ENCODE results near the gene TCL1B.

Gene TCL1B

DNA sequence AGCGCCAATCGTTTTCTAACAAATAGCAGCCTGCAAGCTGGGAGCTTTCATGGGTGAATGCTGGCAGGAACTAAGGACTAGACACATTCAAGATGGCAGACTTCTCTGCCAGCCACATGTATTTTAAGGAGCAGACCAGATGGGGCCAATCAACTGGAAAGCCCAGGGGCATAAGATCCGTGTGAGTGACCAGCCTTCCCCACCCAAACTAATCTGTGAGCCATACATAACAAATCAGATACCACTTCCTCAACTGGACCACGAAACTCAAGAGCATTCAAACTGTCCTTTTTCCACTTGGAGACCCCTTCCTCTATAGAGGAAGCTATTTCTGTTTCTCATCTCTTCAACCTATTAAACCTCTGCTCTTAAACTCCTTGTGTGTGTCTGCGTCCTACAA, 9.7 kb downstream of the TCL1B start:
- ChIA-PET CTCF (interaction anchor here (0.7 to 1.1 kb wide), 2 partner anchors 16 to 35 kb away, joined by 3 read pairs; no protein-coding TSS in a partner anchor), POLR2A (no interaction called here)
- no peaks in the 10 kb centered on the region for H3K9me3 ChIP-seq (ENCODE audit: control insufficient read depth, insufficient read depth, low read depth, low read length)
- peaks cover 13% of the 10 kb centered on the region; the same call in 1 of the 2 replicates for H3K4me1 ChIP-seq (ENCODE audit: control insufficient read depth, insufficient read depth, low read length)
- no peak overlapping the region for H3K27ac ChIP-seq (ENCODE audit: extremely low read depth, low read depth, low read length)
- no peak overlapping the region for H3K4me3 ChIP-seq (ENCODE audit: low read depth, low read length)
- TF ChIP-seq ZNF404 (tag by site-specific recombination; IDR thresholded peaks at IDR 0.05) (no peak), ZNF239 (tag by site-specific recombination; IDR thresholded peaks at IDR 0.05) (no peak), HOXC10 (CRISPR knock-in tag; IDR thresholded peaks at IDR 0.05) (no peak), ZNF19 (tag by site-specific recombination; IDR thresholded peaks at IDR 0.05; ENCODE audit: low read depth) (no peak), ZNF555 (tag by site-specific recombination; conservative IDR thresholded peaks at IDR 0.05) (no peak), SP7 (tag by site-specific recombination; IDR thresholded peaks at IDR 0.05) (no peak), MYNN (tag by site-specific recombination; IDR thresholded peaks at IDR 0.05; ENCODE audit: borderline replicate concordance) (no peak), SETDB1 (IDR thresholded peaks at IDR 0.05; ENCODE audit: insufficient read length, low read length) (no peak), ZNF768 (tag by site-specific recombination; IDR thresholded peaks at IDR 0.05) (no peak), ZNF223 (tag by site-specific recombination; IDR thresholded peaks at IDR 0.05) (no peak), ZNF16 (tag by site-specific recombination; IDR thresholded peaks at IDR 0.05; ENCODE audit: low read depth) (no peak), ZFP3 (tag by site-specific recombination; IDR thresholded peaks at IDR 0.05; ENCODE audit: low read depth) (no peak), ZNF610 (tag by site-specific recombination; IDR thresholded peaks at IDR 0.05; ENCODE audit: borderline replicate concordance) (no peak), ZNF596 (tag by site-specific recombination; IDR thresholded peaks at IDR 0.05) (no peak), ZXDB (tag by site-specific recombination; IDR thresholded peaks at IDR 0.05) (no peak)
- TF ChIP-seq, protein P1, sequence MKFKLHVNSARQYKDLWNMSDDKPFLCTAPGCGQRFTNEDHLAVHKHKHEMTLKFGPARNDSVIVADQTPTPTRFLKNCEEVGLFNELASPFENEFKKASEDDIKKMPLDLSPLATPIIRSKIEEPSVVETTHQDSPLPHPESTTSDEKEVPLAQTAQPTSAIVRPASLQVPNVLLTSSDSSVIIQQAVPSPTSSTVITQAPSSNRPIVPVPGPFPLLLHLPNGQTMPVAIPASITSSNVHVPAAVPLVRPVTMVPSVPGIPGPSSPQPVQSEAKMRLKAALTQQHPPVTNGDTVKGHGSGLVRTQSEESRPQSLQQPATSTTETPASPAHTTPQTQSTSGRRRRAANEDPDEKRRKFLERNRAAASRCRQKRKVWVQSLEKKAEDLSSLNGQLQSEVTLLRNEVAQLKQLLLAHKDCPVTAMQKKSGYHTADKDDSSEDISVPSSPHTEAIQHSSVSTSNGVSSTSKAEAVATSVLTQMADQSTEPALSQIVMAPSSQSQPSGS (tag by site-specific recombination; IDR thresholded peaks at IDR 0.05; ENCODE audit: low read depth), result no peak
- TF ChIP-seq, protein P2, sequence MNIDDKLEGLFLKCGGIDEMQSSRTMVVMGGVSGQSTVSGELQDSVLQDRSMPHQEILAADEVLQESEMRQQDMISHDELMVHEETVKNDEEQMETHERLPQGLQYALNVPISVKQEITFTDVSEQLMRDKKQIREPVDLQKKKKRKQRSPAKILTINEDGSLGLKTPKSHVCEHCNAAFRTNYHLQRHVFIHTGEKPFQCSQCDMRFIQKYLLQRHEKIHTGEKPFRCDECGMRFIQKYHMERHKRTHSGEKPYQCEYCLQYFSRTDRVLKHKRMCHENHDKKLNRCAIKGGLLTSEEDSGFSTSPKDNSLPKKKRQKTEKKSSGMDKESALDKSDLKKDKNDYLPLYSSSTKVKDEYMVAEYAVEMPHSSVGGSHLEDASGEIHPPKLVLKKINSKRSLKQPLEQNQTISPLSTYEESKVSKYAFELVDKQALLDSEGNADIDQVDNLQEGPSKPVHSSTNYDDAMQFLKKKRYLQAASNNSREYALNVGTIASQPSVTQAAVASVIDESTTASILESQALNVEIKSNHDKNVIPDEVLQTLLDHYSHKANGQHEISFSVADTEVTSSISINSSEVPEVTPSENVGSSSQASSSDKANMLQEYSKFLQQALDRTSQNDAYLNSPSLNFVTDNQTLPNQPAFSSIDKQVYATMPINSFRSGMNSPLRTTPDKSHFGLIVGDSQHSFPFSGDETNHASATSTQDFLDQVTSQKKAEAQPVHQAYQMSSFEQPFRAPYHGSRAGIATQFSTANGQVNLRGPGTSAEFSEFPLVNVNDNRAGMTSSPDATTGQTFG (tag by site-specific recombination; IDR thresholded peaks at IDR 0.05; ENCODE audit: borderline replicate concordance), result no peak
- H3K36me3 ChIP-seq (ENCODE audit: control insufficient read depth in 2 of 2, insufficient read depth in 1 of 2, low read length in 2 of 2), result no peaks in the 10 kb centered on the region

DNA sequence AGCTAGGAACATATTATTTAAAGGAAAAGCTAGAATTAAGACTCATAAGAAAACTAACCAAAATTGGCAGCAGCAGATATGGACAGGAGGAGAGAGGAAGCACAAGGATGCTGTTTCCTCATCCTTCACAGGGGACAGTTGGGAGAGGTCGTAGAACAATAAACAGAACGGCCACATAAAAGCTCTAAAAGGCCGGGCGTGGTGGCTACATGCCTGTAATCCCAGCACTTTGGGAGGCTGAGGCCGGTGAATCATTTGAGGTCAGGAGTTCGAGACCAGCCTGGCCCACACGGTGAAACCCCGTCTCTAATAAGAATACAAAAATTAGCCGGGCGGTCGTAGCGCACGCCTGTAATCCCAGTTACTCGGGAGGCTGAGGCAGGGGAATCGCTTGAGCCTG, 10.5 kb downstream of the TCL1B start:
- no peak overlapping the region for H3K27ac ChIP-seq (ENCODE audit: extremely low read depth, low read depth, low read length)
- peaks cover 19% of the 10 kb centered on the region; the same call in 1 of the 2 replicates for H3K4me1 ChIP-seq (ENCODE audit: control insufficient read depth, insufficient read depth, low read length)
- ChIA-PET CTCF (interaction anchor here (0.7 to 1.1 kb wide), 3 partner anchors 17 to 137 kb away, joined by 3 read pairs; no protein-coding TSS in a partner anchor), POLR2A (no interaction called here)
- no peak overlapping the region for H3K4me3 ChIP-seq (ENCODE audit: low read depth, low read length)
- TF ChIP-seq, protein P3, sequence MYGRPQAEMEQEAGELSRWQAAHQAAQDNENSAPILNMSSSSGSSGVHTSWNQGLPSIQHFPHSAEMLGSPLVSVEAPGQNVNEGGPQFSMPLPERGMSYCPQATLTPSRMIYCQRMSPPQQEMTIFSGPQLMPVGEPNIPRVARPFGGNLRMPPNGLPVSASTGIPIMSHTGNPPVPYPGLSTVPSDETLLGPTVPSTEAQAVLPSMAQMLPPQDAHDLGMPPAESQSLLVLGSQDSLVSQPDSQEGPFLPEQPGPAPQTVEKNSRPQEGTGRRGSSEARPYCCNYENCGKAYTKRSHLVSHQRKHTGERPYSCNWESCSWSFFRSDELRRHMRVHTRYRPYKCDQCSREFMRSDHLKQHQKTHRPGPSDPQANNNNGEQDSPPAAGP (tag by site-specific recombination; IDR thresholded peaks at IDR 0.05), result 0 out of 2 replicates have a peak, but pooled peaks have one; percentile 22
- TF ChIP-seq ZNF514 (tag by site-specific recombination; IDR thresholded peaks at IDR 0.05) (no peak), ZFP3 (tag by site-specific recombination; IDR thresholded peaks at IDR 0.05; ENCODE audit: low read depth) (no peak), OSR2 (tag by site-specific recombination; IDR thresholded peaks at IDR 0.05) (no peak), ZNF211 (tag by site-specific recombination; IDR thresholded peaks at IDR 0.05; ENCODE audit: low read depth) (no peak), ZNF266 (tag by site-specific recombination; IDR thresholded peaks at IDR 0.05; ENCODE audit: low read depth) (no peak), ZNF114 (tag by site-specific recombination; IDR thresholded peaks at IDR 0.05) (no peak), KLF1 (tag by site-specific recombination; IDR thresholded peaks at IDR 0.05) (0 out of 2 replicates have a peak, but pooled peaks have one; percentile 16), MEIS1 (CRISPR knock-in tag; IDR thresholded peaks at IDR 0.05; ENCODE audit: borderline replicate concordance) (no peak), ZNF549 (tag by site-specific recombination; IDR thresholded peaks at IDR 0.05) (no peak), ZNF138 (tag by site-specific recombination; IDR thresholded peaks at IDR 0.05; ENCODE audit: borderline replicate concordance) (no peak)
- TF ChIP-seq, protein P4, sequence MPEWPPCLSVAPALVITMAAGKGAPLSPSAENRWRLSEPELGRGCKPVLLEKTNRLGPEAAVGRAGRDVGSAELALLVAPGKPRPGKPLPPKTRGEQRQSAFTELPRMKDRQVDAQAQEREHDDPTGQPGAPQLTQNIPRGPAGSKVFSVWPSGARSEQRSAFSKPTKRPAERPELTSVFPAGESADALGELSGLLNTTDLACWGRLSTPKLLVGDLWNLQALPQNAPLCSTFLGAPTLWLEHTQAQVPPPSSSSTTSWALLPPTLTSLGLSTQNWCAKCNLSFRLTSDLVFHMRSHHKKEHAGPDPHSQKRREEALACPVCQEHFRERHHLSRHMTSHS (tag by site-specific recombination; IDR thresholded peaks at IDR 0.05), result no peak
- H3K9me3 ChIP-seq (ENCODE audit: control insufficient read depth, insufficient read depth, low read depth, low read length), result no peaks in the 10 kb centered on the region
- no peaks in the 10 kb centered on the region for H3K36me3 ChIP-seq (ENCODE audit: control insufficient read depth in 2 of 2, insufficient read depth in 1 of 2, low read length in 2 of 2)
